Lower lobe of right lung (tissue), 2 donors: ENCODE data around the gene ITIH6. TPM values are rescaled to one million over a fixed set of nuclear protein-coding genes. Genes with fewer than 3 reads are reported as not detected.
"Not testable (repeated sequence)": the region's sequence is repeated elsewhere in the genome, so short reads cannot be mapped to it uniquely, and the experiment has no call there.

ENCODE experiments used
- ATAC-seq, 2 donors: fragments of 200-7000 bp; cut with Tn5 transposase; one replicate each; pipeline ENCODE4 v1.9.1; 2020 to 2022; ENCODE audit warnings: mild to moderate bottlenecking in 2 of 2, moderate library complexity in 2 of 2
- DNase-seq: peaks from one replicate; pipeline ENCODE4 v3.0.0-alpha.2; 2020
- H3K27ac ChIP-seq: fragments of 200-600 bp; one replicate; pipeline ENCODE4 v1.8.0; 2022
- H3K27me3 ChIP-seq: fragments of 200-600 bp; one replicate; pipeline ENCODE4 v1.8.0; 2022; ENCODE audit warnings: low read depth
- H3K36me3 ChIP-seq: fragments of 200-600 bp; one replicate; pipeline ENCODE4 v1.8.0; 2022; ENCODE audit warnings: mild to moderate bottlenecking
- H3K4me1 ChIP-seq: fragments of 200-600 bp; one replicate; pipeline ENCODE4 v1.8.0; 2022
- H3K4me3 ChIP-seq: fragments of 200-600 bp; one replicate; pipeline ENCODE4 v1.8.0; 2022; ENCODE audit warnings: mild to moderate bottlenecking
- H3K9me3 ChIP-seq: fragments of 200-600 bp; one replicate; pipeline ENCODE4 v1.8.0; 2022
- intact Hi-C: fragments of 100-400 bp; cut with DNase I; formaldehyde crosslinking; loops from one replicate; pipeline ENCODE4 v1.11.0; 2022
- total RNA-seq: library from RNA; stranded (reverse); fragmentation: NEBNext Ultra II Directional; extraction: Animal tissue kit (Norgen Biotek cat#: 25700); gene quantifications from one replicate; pipeline ENCODE4 v1.2.1, GENCODE V29; 2021
- TF ChIP-seq, protein P1 (sequence below): fragments of 200-600 bp; IDR thresholded peaks from one replicate; pipeline ENCODE4 v1.8.0; 2022; ENCODE audit warnings: antibody characterized with exemption, mild to moderate bottlenecking
- donor health status: DM: no; HTN: yes; CAD: no; lungs with severe emphysema.

ITIH6 gene
- total RNA-seq, 1 donor from 2014 or later = not detected

DNA sequence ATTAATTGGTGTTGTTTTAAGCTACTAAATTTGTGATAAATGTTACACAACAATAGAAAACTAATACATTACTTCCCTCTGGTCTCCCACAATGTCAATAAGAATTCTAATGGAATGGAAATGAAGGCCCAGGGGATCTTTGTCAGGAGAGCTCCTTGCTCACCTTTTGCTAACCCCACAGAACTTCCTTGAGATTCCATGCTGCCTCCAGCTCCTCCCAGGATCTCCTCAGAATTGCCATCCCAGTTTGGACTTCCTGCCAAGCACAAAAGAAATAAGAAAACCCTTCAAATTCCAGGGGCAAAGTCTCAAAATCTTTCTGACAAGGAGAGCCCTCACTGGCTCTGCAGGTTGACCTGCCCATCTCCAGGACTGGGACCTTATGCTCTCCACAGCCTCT, 43.2 kb downstream of the ITIH6 start:
- no peak for ATAC-seq
- no peak for DNase-seq
- Histone ChIP-seq H3K27me3 (no peaks in the 10 kb centered on the region), H3K4me1 (no peaks in the 10 kb centered on the region), H3K36me3 (no peaks in the 10 kb centered on the region), H3K27ac (no peak overlapping the region), H3K9me3 (no peaks in the 10 kb centered on the region), H3K4me3 (no peak overlapping the region)
- intact Hi-C loops = no loop called here
- TF ChIP-seq, protein P1, sequence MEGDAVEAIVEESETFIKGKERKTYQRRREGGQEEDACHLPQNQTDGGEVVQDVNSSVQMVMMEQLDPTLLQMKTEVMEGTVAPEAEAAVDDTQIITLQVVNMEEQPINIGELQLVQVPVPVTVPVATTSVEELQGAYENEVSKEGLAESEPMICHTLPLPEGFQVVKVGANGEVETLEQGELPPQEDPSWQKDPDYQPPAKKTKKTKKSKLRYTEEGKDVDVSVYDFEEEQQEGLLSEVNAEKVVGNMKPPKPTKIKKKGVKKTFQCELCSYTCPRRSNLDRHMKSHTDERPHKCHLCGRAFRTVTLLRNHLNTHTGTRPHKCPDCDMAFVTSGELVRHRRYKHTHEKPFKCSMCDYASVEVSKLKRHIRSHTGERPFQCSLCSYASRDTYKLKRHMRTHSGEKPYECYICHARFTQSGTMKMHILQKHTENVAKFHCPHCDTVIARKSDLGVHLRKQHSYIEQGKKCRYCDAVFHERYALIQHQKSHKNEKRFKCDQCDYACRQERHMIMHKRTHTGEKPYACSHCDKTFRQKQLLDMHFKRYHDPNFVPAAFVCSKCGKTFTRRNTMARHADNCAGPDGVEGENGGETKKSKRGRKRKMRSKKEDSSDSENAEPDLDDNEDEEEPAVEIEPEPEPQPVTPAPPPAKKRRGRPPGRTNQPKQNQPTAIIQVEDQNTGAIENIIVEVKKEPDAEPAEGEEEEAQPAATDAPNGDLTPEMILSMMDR = no peak

- no peaks in the 10 kb centered on the region for H3K4me1 ChIP-seq
- H3K9me3 ChIP-seq = no peaks in the 10 kb centered on the region
- intact Hi-C loops = no loop called here
- TF ChIP-seq, protein P1 = no peak
- no peak overlapping the region for H3K4me3 ChIP-seq
- H3K27me3 ChIP-seq = no peaks in the 10 kb centered on the region
- DNase-seq (no peak), ATAC-seq (no peak)
- no peak overlapping the region for H3K27ac ChIP-seq
- H3K36me3 ChIP-seq = no peaks in the 10 kb centered on the region
These were observed 49.4 kb downstream of the ITIH6 start for GRCh38 chrX:54748626-54749025.

DNA sequence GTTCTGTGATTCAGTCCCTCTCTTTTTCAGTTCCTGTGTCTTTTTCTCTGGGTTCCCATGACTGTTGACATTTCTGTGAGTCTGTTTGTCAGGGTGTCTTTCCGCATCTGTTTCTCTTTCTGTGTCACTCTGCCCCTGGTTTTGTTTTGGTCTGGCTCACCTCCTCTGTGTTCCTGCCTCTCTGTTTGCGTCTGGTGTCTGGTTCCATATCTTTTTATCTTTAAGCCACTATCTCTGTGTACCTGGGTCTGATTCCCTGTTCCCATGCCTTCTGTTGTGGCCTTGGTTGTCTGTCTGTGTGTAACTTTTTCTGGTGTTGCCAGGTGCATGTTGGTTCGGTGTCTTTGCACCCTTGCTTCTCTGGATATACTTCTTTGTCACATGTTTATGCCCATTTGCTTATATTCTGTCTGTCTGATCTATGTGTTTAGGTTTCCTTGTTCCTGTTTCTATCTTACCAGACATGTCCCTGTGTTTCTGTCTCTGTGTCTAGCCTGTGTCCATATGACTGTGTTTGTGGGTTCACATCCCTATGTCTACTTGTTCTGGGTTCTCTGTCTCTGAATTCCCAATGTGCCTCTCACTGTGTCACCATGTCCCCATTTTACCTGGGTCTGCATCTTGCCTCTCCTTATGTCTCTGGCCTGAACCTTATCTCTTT, 50.2 kb downstream of the ITIH6 start:
- DNase-seq (no peak), ATAC-seq (no peak)
- Histone ChIP-seq H3K4me3 (no peak overlapping the region), H3K27me3 (no peaks in the 10 kb centered on the region), H3K27ac (no peak overlapping the region), H3K36me3 (no peaks in the 10 kb centered on the region), H3K9me3 (no peaks in the 10 kb centered on the region), H3K4me1 (no peaks in the 10 kb centered on the region)
- TF ChIP-seq, protein P1 = no peak
- intact Hi-C loops = no loop called here

DNA sequence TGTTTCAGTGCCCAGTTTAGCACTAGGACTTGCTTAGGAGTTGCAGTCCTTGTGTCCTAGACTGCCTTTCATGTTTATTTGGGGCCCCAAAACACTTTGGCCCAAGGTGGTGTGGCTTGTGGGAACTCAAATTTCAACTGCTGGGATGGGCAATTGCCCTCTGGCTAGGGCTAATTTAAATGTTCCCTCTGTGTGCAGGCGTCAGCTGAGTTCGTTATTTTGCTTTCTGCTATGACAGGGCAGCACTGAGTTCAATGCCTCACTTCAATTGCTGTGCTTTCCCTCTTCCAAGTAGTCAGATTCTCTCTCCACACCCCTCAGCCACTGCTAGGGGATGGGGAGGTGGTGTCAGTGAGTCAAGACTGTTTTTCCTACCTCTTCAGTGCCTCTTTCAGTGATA, 51.1 kb downstream of the ITIH6 start:
- Histone ChIP-seq H3K4me3 (no peak overlapping the region), H3K27ac (no peak overlapping the region), H3K36me3 (no peaks in the 10 kb centered on the region), H3K9me3 (no peaks in the 10 kb centered on the region), H3K4me1 (no peaks in the 10 kb centered on the region), H3K27me3 (no peaks in the 10 kb centered on the region)
- intact Hi-C loops = no loop called here
- DNase-seq = no peak
- TF ChIP-seq, protein P1 = no peak
- ATAC-seq = no peak

DNA sequence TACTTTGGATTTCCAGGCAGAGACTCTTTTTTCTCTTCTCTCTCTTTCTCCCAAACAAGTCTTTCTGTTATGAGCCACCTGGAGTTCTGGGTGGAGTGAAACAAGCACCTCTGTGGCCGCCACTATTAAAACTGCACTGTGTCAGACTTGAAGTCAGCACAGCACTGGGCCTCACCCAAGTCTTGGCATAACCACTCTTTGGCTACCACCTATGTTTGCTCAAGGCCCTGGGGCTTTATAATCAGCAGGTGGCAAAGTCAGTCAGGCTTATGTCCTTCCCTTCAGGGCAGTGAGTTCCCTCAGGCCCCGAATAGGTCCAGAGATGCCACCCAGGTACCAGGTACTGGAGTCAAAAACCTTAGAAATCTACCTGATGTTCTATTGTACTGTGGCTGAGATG, 52.4 kb downstream of the ITIH6 start:
- ATAC-seq (no peak), DNase-seq (no peak)
- H3K4me3 ChIP-seq = no peak overlapping the region
- H3K9me3 ChIP-seq = no peaks in the 10 kb centered on the region
- H3K36me3 ChIP-seq = no peaks in the 10 kb centered on the region
- TF ChIP-seq, protein P1 = no peak
- H3K4me1 ChIP-seq = no peaks in the 10 kb centered on the region
- no peaks in the 10 kb centered on the region for H3K27me3 ChIP-seq
- no peak overlapping the region for H3K27ac ChIP-seq
- intact Hi-C loops = no loop called here

DNA sequence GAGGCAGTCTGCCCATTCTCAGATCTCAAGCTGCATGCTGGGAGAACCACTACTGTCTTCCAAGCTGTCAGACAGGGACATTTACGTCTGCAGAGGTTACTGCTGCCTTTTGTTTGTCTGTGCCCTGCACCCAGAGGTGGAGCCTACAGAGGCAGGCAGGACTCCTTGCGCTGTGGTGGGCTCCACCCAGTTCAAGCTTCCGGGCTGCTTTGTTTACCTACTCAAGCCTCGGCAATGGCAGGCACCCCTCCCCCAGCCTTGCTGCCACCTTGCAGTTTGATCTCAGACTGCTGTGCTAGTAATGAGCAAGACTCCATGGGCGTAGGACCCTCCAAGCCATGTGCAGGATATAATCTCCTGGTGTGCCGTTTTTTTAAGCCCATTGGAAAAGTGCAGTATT, 59.5 kb downstream of the ITIH6 start:
- H3K36me3 ChIP-seq, H3K9me3 ChIP-seq, intact Hi-C loops, H3K27ac ChIP-seq, ATAC-seq, H3K4me1 ChIP-seq, H3K4me3 ChIP-seq, H3K27me3 ChIP-seq, DNase-seq: not testable (repeated sequence)

DNA sequence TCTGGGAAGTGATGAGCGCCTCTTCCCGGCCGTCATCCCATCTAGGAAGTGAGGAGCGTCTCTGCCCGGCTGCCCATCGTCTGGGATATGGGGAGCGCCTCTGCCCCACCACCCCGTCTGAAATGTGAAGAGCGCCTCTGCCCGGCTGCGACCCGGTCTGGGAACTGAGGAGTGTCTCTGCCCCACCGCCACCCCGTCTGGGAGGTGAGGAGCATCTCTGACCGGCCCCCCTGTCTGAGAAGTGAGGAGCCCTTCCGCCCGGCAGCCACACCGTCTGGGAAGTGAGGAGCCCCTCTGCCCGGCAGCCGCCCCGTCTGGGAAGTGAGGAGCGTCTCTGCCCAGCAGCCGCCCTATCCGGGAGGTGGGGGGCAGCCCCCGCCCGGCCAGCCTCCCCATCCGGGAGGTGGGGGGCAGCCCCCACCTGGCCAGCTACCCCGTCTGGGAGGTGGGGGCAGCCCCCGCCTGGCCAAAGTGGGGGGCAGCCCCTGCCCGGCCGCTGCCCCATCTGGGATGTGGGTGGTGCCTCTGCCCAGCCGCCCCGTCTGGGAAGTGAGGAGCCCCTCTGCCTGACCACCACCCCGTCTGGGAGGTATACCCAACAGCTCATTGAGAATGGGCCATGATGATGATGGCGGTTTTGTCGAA, 61.6 kb downstream of the ITIH6 start:
- H3K9me3 ChIP-seq, H3K4me3 ChIP-seq, H3K27ac ChIP-seq, ATAC-seq, H3K27me3 ChIP-seq, H3K4me1 ChIP-seq, H3K36me3 ChIP-seq, intact Hi-C loops, DNase-seq: not testable (repeated sequence)
